ENCODE results near the gene MMP12. TPM values are rescaled to one million over a fixed set of nuclear protein-coding genes. Genes with fewer than 3 reads are reported as not detected.

MMP12 gene
- polyA plus RNA-seq, 1 experiment, result 0.12 TPM

DNA sequence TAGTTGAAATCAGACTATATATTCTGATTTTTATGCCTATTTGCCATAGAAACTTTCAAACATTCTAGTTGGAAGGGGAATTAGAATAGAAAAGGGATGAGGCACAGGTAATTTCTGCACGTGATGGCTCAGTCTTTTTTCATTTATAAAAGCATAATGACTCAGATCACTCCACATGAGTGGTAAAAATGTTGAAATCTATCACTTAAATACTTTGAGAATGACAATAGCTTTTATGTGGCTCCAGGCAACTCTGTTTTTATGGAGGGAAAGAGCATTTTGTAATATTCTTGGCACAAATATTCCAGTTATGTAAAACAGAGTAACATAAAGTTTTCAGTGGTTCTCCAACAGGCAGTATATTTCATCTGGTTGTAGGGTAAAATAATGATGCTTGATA, 25.5 kb downstream of the MMP12 start:
- Histone ChIP-seq H3K4me3 (ENCODE audit: low read depth, low read length) (no peak overlapping the region), H3K36me3 (ENCODE audit: control insufficient read depth, insufficient read depth, low read length) (no peaks in the 10 kb centered on the region), H3K27me3 (ENCODE audit: control insufficient read depth, insufficient read depth, low read length) (no peaks in the 10 kb centered on the region)
- ChIA-PET CTCF (interaction anchor here (1.0 kb wide), 1 partner anchor 18 kb away, joined by 4 read pairs; no protein-coding TSS in a partner anchor), POLR2A (interaction anchor here (0.6 kb wide), 1 partner anchor 127 kb away, joined by 3 read pairs; no protein-coding TSS in a partner anchor)
- TF ChIP-seq, protein P1, sequence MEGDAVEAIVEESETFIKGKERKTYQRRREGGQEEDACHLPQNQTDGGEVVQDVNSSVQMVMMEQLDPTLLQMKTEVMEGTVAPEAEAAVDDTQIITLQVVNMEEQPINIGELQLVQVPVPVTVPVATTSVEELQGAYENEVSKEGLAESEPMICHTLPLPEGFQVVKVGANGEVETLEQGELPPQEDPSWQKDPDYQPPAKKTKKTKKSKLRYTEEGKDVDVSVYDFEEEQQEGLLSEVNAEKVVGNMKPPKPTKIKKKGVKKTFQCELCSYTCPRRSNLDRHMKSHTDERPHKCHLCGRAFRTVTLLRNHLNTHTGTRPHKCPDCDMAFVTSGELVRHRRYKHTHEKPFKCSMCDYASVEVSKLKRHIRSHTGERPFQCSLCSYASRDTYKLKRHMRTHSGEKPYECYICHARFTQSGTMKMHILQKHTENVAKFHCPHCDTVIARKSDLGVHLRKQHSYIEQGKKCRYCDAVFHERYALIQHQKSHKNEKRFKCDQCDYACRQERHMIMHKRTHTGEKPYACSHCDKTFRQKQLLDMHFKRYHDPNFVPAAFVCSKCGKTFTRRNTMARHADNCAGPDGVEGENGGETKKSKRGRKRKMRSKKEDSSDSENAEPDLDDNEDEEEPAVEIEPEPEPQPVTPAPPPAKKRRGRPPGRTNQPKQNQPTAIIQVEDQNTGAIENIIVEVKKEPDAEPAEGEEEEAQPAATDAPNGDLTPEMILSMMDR (IDR thresholded peaks at IDR 0.05; ENCODE audit: insufficient read depth, low read depth, low read length), result no peak
- DNase-seq (ENCODE audit: low read depth), result peak; percentile 75

DNA sequence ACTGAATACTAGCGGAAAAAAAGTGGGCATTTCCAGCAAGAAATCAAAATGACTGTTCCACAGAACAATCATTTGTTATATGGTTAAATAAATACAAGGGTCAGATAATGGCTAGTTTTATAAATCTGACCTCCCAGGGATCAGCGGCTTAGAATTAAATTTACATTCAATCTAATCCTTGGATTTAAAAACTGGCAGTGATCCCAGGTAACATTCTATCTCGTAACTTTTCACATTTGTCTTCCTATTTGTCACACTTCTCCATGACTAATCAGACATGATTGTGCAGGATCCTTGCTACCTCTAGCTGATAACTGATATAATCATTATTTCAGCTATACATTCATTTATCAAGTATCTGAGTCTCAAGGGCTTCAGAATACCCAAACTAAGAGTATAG, 28.5 kb downstream of the MMP12 start:
- TF ChIP-seq, protein P1 (IDR thresholded peaks at IDR 0.05; ENCODE audit: insufficient read depth, low read depth, low read length), result no peak
- CTCF ChIA-PET, result interaction anchor here (1.0 to 1.5 kb wide), 2 partner anchors 14 to 18 kb away, joined by 3 to 4 read pairs; no protein-coding TSS in a partner anchor
- no peak for DNase-seq (ENCODE audit: low read depth)
- POLR2A ChIA-PET, result interaction anchor here (0.8 kb wide), 1 partner anchor 512 kb away, joined by 6 read pairs; no protein-coding TSS in a partner anchor
- H3K36me3 ChIP-seq (ENCODE audit: control insufficient read depth, insufficient read depth, low read length), result no peaks in the 10 kb centered on the region
- no peaks in the 10 kb centered on the region for H3K27me3 ChIP-seq (ENCODE audit: control insufficient read depth, insufficient read depth, low read length)
- no peak overlapping the region for H3K4me3 ChIP-seq (ENCODE audit: low read depth, low read length)

DNA sequence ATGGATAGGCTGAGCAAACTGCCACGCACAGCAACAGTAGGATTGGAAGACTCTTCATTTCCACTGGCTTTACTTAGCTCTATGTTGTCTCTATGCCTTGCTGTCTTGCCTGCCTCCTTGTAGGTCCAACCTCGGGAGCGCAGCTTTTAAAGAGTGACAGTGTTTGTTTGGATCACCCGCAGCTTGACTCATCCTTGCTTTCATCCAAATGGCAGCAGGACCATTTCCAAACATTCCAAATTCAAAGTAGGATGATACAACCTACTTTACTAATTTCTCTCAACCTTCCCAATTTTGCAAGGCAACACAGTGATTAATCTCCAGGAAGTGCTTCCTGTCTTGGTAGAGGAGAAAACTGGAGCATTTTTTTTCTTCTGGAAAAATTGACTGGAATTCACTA, 31.3 kb downstream of the MMP12 start, which contains the start of gene MMP3:
MMP3 (minus strand) TSS at position 121 of the 400 bp plus-strand sequence; CDS start at position 58, 63 bp downstream.
- POLR2A ChIA-PET, result no interaction called here
- TF ChIP-seq, protein P1 (IDR thresholded peaks at IDR 0.05; ENCODE audit: insufficient read depth, low read depth, low read length), result no peak
- Histone ChIP-seq H3K27me3 (ENCODE audit: control insufficient read depth, insufficient read depth, low read length) (no peaks in the 10 kb centered on the region), H3K36me3 (ENCODE audit: control insufficient read depth, insufficient read depth, low read length) (no peaks in the 10 kb centered on the region), H3K4me3 (ENCODE audit: low read depth, low read length) (no peak within 1 kb of the TSS)
- CTCF ChIA-PET, result interaction anchor here (0.6 to 2.1 kb wide), 5 partner anchors 12 to 171 kb away, joined by 3 to 9 read pairs (median 3); no protein-coding TSS in a partner anchor
- DNase-seq (ENCODE audit: low read depth), result peak; percentile 63

DNA sequence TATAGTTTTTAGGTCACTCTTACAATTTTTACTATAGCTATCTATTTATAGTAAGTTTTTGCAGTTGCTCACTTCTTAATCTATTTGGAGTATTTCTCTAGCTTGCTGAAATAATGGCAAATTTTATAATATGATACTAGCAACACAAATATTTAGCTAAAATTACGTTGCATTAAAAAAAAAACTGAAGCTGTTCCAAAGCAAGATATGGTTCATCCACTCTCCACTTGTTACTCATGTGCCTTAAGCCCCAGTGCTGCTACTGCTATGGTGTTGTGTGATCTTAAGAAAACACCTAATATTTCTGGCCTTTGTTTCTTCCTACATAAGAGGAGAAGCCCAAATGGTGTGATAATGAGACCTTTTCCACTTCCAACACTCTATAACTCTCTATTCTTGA, 31.9 kb downstream of the MMP12 start:
- TF ChIP-seq, protein P1 (IDR thresholded peaks at IDR 0.05; ENCODE audit: insufficient read depth, low read depth, low read length), result no peak
- DNase-seq (ENCODE audit: low read depth), result no peak
- no peak overlapping the region for H3K4me3 ChIP-seq (ENCODE audit: low read depth, low read length)

DNA sequence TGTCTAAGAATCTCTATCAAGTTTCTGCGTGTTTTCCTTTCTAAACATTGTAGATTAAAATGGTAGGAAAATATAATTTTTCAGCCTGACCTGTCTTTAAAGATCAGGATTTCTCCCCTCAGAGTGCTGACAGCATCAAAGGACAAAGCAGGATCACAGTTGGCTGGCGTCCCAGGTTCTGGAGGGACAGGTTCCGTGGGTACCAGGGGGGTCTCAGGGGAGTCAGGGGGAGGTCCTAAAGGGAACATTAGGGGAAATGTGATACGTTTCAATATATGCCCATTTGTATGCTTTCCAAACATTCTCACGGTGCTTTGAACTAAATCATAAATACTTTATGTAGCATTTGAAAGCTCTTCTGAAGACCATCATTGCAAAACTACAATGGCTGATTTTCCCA, 34.8 kb downstream of the MMP12 start:
- no peaks in the 10 kb centered on the region for H3K36me3 ChIP-seq (ENCODE audit: control insufficient read depth, insufficient read depth, low read length)
- H3K4me3 ChIP-seq (ENCODE audit: low read depth, low read length), result no peak overlapping the region
- ChIA-PET CTCF (interaction anchor here (0.8 to 1.4 kb wide), 3 partner anchors 9 to 75 kb away, joined by 3 to 4 read pairs (median 3); no protein-coding TSS in a partner anchor), POLR2A (no interaction called here)
- no peaks in the 10 kb centered on the region for H3K27me3 ChIP-seq (ENCODE audit: control insufficient read depth, insufficient read depth, low read length)
- DNase-seq (ENCODE audit: low read depth), result no peak
- TF ChIP-seq, protein P1 (IDR thresholded peaks at IDR 0.05; ENCODE audit: insufficient read depth, low read depth, low read length), result no peak

More for the DNA sequence above, 31.9 kb downstream of the MMP12 start:
- CTCF ChIA-PET, result interaction anchor here (0.6 to 2.1 kb wide), 5 partner anchors 12 to 171 kb away, joined by 3 to 9 read pairs (median 3); no protein-coding TSS in a partner anchor
- Histone ChIP-seq H3K27me3 (ENCODE audit: control insufficient read depth, insufficient read depth, low read length) (no peaks in the 10 kb centered on the region), H3K36me3 (ENCODE audit: control insufficient read depth, insufficient read depth, low read length) (no peaks in the 10 kb centered on the region)
- POLR2A ChIA-PET, result no interaction called here
